Activated CD4-positive, CD25-positive, alpha-beta regulatory T cell (primary cell): ENCODE data around the gene THSD4.
"Not testable (repeated sequence)": the region's sequence is repeated elsewhere in the genome, so short reads cannot be mapped to it uniquely, and the experiment has no call there.

ENCODE experiments used
- DNase-seq, 4 experiments: peaks; one replicate each; lab custom pipeline; 2025; lab: John Stamatoyannopoulos, UW

Gene THSD4

GRCh38 chr15:71149646-71150557, 34.6 kb downstream of the THSD4 start:
- DNase-seq, result no peak

- no peak for DNase-seq
Observed at GRCh38 chr15:71151081-71151480, 35.8 kb downstream of the THSD4 start.

- DNase-seq, result no peak
Observed at GRCh38 chr15:71152542-71152941, 37.3 kb downstream of the THSD4 start.

- no peak for DNase-seq
Observed at GRCh38 chr15:71153823-71154524, 38.7 kb downstream of the THSD4 start.

- DNase-seq, result no peak
Observed at GRCh38 chr15:71154607-71155200, 39.4 kb downstream of the THSD4 start.

GRCh38 chr15:71155534-71155933, 40.3 kb downstream of the THSD4 start:
- no peak for DNase-seq

GRCh38 chr15:71160976-71161375, 45.7 kb downstream of the THSD4 start:
- no peak for DNase-seq

- no peak for DNase-seq
Observed at GRCh38 chr15:71162309-71162708, 47.0 kb downstream of the THSD4 start.

- not testable (repeated sequence) for DNase-seq
Observed at GRCh38 chr15:71164606-71165005, 49.3 kb downstream of the THSD4 start.

GRCh38 chr15:71167445-71168165, 52.3 kb downstream of the THSD4 start:
- no peak for DNase-seq

GRCh38 chr15:71168166-71168834, 53.0 kb downstream of the THSD4 start:
- DNase-seq, result no peak

GRCh38 chr15:71170163-71170562, 54.9 kb downstream of the THSD4 start:
- DNase-seq, result no peak

GRCh38 chr15:71171195-71171594, 55.9 kb downstream of the THSD4 start:
- DNase-seq, result no peak

GRCh38 chr15:71174360-71174759, 59.1 kb downstream of the THSD4 start:
- DNase-seq, result not testable (repeated sequence)

GRCh38 chr15:71180986-71181853, 65.9 kb downstream of the THSD4 start:
- no peak for DNase-seq

GRCh38 chr15:71182522-71182921, 67.3 kb downstream of the THSD4 start:
- DNase-seq, result no peak

- no peak for DNase-seq
Observed at GRCh38 chr15:71183063-71183462, 67.8 kb downstream of the THSD4 start.

GRCh38 chr15:71185706-71186105, 70.4 kb downstream of the THSD4 start:
- DNase-seq, result no peak

- DNase-seq, result no peak
Observed at GRCh38 chr15:71186267-71186666, 71.0 kb downstream of the THSD4 start.

- no peak for DNase-seq
Observed at GRCh38 chr15:71187078-71187477, 71.8 kb downstream of the THSD4 start.

- DNase-seq, result no peak
Observed at GRCh38 chr15:71187526-71187925, 72.3 kb downstream of the THSD4 start.
